Activated T-cell treated with anti-CD3 and anti-CD28 coated beads for 48 hours (primary cell): ENCODE results near the gene AP3D1.
A peak's percentile ranks its signal among the peaks of the same experiment; 100 is the strongest.
"Not testable (repeated sequence)": the region's sequence is repeated elsewhere in the genome, so short reads cannot be mapped to it uniquely, and the experiment has no call there.

Source experiments
- DNase-seq: peaks from one replicate; pipeline ENCODE4 v3.0.0-alpha.2; 2020; ENCODE audit warnings: low read depth

The AP3D1 gene

GRCh38 chr19:2109046-2109864, 42.1 kb downstream of the AP3D1 start:
- no peak for DNase-seq

- DNase-seq, result no peak
These were observed 42.9 kb downstream of the AP3D1 start for GRCh38 chr19:2108251-2109016.

- no peak for DNase-seq
These were observed 48.2 kb downstream of the AP3D1 start for GRCh38 chr19:2103045-2103707.

GRCh38 chr19:2101417-2102335, 49.7 kb downstream of the AP3D1 start:
- no peak for DNase-seq

DNA sequence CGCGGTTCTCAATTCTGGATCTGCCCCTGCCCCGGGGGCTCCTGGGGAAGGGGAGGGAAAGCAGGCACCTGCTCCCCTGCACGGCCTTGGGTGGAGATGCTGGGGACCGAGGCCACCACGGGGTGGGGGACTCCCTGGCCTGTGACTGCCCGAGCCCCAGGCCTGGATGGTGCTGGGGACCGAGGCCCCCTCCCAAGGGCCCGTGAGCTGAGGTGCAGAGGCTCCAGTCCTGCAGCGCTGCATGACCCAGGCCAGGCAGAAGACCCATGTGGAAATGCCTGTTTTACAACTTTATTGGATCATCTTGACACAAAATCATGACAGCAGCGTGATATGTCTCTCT, 50.7 kb downstream of the AP3D1 start:
- no peak for DNase-seq

DNA sequence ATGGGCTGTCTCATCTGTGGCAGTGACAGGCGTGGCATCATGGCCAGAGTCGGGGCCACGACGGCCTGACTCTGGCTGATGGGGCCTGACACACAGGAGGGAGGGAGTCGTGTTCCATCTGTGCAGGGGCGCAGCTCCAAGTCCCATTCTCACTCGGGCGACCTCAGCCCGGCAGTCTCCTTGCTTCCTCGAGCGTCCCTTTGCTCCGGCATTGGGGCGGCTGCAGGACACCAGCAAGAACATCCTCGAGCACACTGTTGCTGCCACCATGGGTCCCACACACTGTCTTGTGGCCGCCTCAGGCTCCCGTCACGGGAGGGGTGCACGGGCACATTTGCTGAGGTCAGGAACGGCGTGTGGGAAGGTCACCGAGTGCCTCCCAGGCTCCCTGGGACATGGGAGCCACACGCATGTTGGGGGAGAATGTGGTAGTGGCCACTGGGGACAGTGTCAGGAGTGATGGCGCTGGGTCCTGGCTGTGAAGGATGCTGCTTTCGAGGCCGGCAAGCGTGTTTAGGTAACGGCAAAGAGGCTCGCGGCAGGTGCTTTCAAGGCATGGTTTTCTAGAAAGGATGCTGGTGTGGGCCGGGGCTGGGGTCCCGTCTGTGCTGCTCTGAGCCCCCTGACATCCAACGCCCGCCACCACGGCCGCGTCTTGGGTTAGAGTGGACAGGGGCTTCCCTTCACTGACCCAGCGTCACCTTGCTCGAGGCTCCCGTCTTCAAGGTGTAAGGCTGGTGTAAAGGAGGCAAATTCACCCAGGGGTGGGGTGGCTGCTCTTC, 51.2 kb downstream of the AP3D1 start:
- DNase-seq, result no peak

- DNase-seq, result no peak
These were observed 52.3 kb downstream of the AP3D1 start for GRCh38 chr19:2099054-2099501.

DNA sequence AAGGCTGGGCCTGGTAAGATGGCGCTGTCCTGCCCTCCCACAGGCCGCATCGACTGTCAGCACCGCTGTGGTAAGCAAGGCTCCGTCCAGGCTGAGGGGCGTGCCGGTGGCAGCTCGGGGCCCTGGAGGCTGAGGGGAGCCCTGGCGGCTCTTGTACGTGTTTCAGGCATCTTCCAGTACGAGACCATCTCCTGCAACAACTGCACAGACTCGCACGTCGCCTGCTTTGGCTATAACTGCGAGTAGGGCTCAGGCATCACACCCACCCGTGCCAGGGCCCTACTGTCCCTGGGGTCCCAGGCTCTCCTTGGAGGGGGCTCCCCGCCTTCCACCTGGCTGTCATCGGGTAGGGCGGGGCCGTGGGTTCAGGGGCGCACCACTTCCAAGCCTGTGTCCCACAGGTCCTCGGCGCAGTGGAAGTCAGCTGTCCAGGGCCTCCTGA, 53.5 kb downstream of the AP3D1 start:
- no peak for DNase-seq

- DNase-seq, result peak; percentile 43
These were observed 54.0 kb downstream of the AP3D1 start for GRCh38 chr19:2097203-2097885.

DNA sequence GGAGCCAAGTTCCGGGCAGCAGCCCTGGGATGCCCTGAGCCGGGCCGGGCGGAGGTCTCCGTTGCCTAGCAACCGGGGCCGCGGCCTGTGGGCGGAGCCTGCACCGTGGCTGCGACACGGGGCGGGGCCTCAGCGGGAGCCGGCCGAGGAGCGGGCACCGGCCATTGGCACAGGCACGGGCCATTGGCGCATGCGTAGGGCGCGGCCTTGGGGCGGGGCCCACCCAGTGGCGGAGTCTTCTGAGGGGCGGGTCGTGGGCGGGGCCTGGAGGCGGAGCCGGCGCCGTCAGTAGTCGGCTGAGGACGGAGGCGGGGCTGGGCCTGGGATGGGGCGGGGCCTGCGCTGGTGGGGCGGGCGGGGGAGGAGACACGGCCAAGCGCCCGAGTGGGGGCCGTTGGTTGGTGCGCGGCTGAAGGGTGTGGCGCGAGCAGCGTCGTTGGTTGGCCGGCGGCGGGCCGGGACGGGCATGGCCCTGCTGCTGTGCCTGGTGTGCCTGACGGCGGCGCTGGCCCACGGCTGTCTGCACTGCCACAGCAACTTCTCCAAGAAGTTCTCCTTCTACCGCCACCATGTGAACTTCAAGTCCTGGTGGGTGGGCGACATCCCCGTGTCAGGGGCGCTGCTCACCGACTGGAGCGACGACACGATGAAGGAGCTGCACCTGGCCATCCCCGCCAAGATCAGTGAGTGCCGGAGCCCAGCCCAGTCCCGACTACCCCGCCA, 54.7 kb downstream of the AP3D1 start, which contains the start of gene IZUMO4:
TSS of gene IZUMO4 (plus strand) at position 436 of the 723 bp plus-strand sequence. CDS start at position 467, 31 bp downstream.
- peak; percentile 100 for DNase-seq

- peak; percentile 87 for DNase-seq
These were observed 55.3 kb downstream of the AP3D1 start, which contains the start of gene MOB3A for GRCh38 chr19:2096034-2096479. Gene MOB3A (minus strand): TSS chr19:2096326. CDS start chr19:2078560, 17,766 bp downstream.

GRCh38 chr19:2091926-2092525, 59.3 kb downstream of the AP3D1 start:
- DNase-seq, result not testable (repeated sequence)

- no peak for DNase-seq
These were observed 61.7 kb downstream of the AP3D1 start for GRCh38 chr19:2089727-2090053.

DNA sequence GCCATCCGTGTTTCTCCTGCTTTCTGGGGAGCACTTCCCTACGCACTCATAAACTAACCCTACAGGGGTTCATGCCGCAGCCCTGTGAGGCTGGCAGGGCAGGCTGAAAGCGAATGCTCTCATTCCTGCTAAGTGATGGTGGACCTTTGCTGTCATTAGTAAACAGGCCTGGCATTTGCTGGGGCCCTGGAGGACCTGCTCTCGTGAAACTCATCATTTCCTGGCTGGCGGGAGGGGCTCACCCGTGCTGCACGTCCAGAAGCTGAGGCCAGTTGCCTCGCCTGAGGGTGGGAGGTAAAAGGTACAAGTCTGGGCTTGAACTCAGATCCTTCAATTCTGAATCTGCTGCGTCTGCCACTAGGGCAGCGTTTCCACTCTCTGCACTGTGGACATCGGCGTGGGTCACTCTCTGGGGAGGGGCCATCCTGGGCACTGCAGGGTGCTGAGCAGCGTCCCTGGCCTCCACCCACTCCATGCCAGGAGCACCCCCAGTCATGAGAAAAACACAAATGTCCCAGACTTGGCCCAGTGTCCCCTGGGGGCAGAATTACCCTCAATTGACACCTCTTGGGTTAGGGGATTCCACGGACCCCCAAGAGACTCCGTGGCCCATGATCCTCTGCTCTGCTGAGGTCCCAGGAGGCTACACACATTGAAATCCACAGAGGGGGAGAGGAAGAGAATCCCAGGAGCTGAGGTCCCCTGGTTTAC, 62.2 kb downstream of the AP3D1 start:
- no peak for DNase-seq

DNA sequence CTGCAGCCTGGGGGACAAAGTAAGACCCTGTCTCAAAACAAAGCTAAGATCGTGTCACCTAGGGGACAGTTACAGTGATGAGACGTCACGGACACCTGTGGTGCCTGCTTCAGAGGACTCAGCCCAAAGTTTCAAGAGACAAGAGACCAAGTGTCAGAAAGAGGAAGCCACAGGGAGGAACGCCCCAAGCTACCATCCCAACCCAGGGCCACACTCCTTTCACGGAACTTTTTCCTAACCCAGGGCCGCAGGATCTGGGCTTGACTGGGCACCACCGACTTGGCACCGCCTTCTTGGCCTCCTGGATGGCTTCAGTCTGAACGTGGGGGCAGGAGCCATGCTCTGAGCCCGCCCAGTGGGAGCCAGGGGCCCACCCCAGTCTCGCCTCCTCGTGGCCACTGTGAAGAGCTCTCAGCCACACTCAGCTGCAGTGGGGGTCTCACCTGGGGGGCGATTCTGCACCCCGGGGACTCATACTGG, 63.7 kb downstream of the AP3D1 start:
- no peak for DNase-seq

DNA sequence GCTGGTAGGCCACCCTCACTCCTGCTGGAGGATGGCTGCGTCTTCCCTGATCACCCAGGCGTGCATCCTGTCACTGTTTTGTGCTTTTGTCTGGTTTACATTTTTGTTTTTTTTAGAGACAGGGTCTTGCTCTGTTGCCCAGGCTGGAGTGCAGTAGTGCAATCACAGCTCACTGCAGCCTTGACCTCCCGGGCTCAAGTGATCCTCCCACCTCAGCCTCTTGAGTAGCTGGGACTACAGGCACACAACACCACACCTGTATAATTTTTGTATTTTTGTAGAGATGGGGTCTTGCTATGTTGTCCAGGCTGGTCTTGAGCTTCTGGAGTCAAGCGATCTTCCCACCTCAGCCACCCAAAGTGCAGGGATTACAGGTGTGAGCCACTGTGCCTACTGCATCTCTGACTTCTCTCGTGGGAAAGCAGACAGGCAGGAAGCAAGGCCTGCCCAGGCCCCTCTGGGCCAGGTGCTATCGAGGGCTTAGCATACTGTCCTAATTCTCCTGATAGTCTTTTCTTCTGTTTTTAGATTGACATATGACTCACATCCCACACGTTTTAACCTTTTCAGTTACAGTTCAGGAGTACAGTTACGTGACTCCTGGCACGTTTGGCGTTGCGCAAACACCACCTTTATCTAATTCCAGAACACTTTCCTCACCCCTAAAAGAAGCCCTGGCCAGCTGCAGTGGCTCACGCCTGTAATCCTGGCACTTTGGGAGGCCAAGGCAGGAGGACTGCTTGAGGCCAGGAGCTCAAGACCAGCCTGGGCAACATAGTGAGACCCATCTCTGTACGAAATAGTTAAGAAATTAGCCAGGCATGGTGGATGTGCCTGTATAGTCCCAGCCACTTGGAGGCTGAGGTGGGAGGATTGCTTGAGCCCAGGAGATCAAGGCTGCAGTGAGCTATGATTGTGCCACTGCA, 64.4 kb downstream of the AP3D1 start:
- peak; percentile 59 for DNase-seq
